ENCODE data around the gene PCBP2.

PCBP2 gene

GRCh38 chr12:53499266-53500141, 47.6 kb downstream of the PCBP2 start, which contains the start of gene MAP3K12:
Gene MAP3K12, minus strand, starts transcription at chr12:53499458. Its CDS starts 12,067 bp downstream, at chr12:53487391.
- H3K27ac Mint-ChIP-seq, result peak within 1 kb of the TSS; percentile 96
- peaks cover 53% of the 10 kb centered on the region for H3K4me1 Mint-ChIP-seq
- peak; percentile 82 for DNase-seq
- CTCF ChIA-PET, result interaction anchor here (0.6 to 2.3 kb wide), 4 partner anchors 9 to 51 kb away, joined by 5 to 8 read pairs (median 6); no protein-coding TSS in a partner anchor
- no peaks in the 10 kb centered on the region for H3K9me3 Mint-ChIP-seq
- peaks cover 6% of the 10 kb centered on the region for H3K36me3 Mint-ChIP-seq
- H3K27me3 Mint-ChIP-seq, result no peaks in the 10 kb centered on the region
- H3K4me3 Mint-ChIP-seq, result peak within 1 kb of the TSS; percentile 80

GRCh38 chr12:53500142-53500775, 48.4 kb downstream of the PCBP2 start:
- Mint-ChIP-seq H3K27ac (peak overlapping the region; percentile 96), H3K4me1 (peaks cover 52% of the 10 kb centered on the region), H3K4me3 (peak overlapping the region; percentile 80), H3K36me3 (peaks cover 6% of the 10 kb centered on the region), H3K9me3 (no peaks in the 10 kb centered on the region), H3K27me3 (no peaks in the 10 kb centered on the region)
- CTCF ChIA-PET, result interaction anchor here (0.6 to 2.3 kb wide), 8 partner anchors 8 to 179 kb away, joined by 4 to 8 read pairs (median 6); partner anchors contain the start of gene AAAS
- DNase-seq, result peak; percentile 41

GRCh38 chr12:53500776-53501614, 49.1 kb downstream of the PCBP2 start, which contains the start of gene TARBP2:
Gene TARBP2, plus strand, starts transcription at chr12:53501283. Its CDS starts 126 bp downstream, at chr12:53501409.
- Mint-ChIP-seq H3K36me3 (peaks cover 14% of the 10 kb centered on the region), H3K4me1 (peaks cover 47% of the 10 kb centered on the region), H3K27me3 (no peaks in the 10 kb centered on the region), H3K4me3 (peak within 1 kb of the TSS; percentile 80), H3K9me3 (no peaks in the 10 kb centered on the region), H3K27ac (peak within 1 kb of the TSS; percentile 96)
- DNase-seq, result peak; percentile 97
- CTCF ChIA-PET, result interaction anchor here (0.6 to 2.3 kb wide), 9 partner anchors 8 to 180 kb away, joined by 3 to 8 read pairs (median 6); partner anchors contain the start of gene AAAS

GRCh38 chr12:53501615-53502181, 49.8 kb downstream of the PCBP2 start:
- Mint-ChIP-seq H3K4me3 (peak overlapping the region; percentile 80), H3K27me3 (no peaks in the 10 kb centered on the region), H3K36me3 (peaks cover 15% of the 10 kb centered on the region), H3K4me1 (peaks cover 43% of the 10 kb centered on the region), H3K9me3 (no peaks in the 10 kb centered on the region), H3K27ac (peak overlapping the region; percentile 96)
- CTCF ChIA-PET, result interaction anchor here (0.7 to 2.3 kb wide), 7 partner anchors 9 to 180 kb away, joined by 3 to 7 read pairs (median 4); partner anchors contain the start of gene AAAS
- no peak for DNase-seq

- DNase-seq, result no peak
- H3K36me3 Mint-ChIP-seq, result peaks cover 20% of the 10 kb centered on the region
- peak overlapping the region; percentile 49 for H3K27ac Mint-ChIP-seq
Measured at GRCh38 chr12:53502331-53502730, 50.4 kb downstream of the PCBP2 start.

GRCh38 chr12:53502983-53503728, 51.3 kb downstream of the PCBP2 start:
- H3K4me3 Mint-ChIP-seq, result peak overlapping the region; percentile 15

More at GRCh38 chr12:53502331-53502730, 50.4 kb downstream of the PCBP2 start:
- H3K27me3 Mint-ChIP-seq, result no peaks in the 10 kb centered on the region
- H3K9me3 Mint-ChIP-seq, result no peaks in the 10 kb centered on the region
- CTCF ChIA-PET, result interaction anchor here (0.7 kb wide), 1 partner anchor 29 kb away, joined by 3 read pairs; no protein-coding TSS in a partner anchor
- H3K4me1 Mint-ChIP-seq, result peaks cover 39% of the 10 kb centered on the region
- H3K4me3 Mint-ChIP-seq, result peak overlapping the region; percentile 80

GRCh38 chr12:53504004-53504920, 52.4 kb downstream of the PCBP2 start:
- Mint-ChIP-seq H3K4me1 (peaks cover 33% of the 10 kb centered on the region), H3K27ac (no peak overlapping the region), H3K9me3 (no peaks in the 10 kb centered on the region), H3K4me3 (no peak overlapping the region), H3K27me3 (no peaks in the 10 kb centered on the region), H3K36me3 (peaks cover 20% of the 10 kb centered on the region)
- DNase-seq, result no peak
- CTCF ChIA-PET, result interaction anchor here (1.1 to 1.2 kb wide), 2 partner anchors 11 to 29 kb away, joined by 3 read pairs; no protein-coding TSS in a partner anchor

More at GRCh38 chr12:53502983-53503728, 51.3 kb downstream of the PCBP2 start:
- H3K36me3 Mint-ChIP-seq, result peaks cover 20% of the 10 kb centered on the region
- H3K9me3 Mint-ChIP-seq, result no peaks in the 10 kb centered on the region
- CTCF ChIA-PET, result interaction anchor here (1.2 kb wide), 1 partner anchor 12 kb away, joined by 3 read pairs; no protein-coding TSS in a partner anchor
- H3K4me1 Mint-ChIP-seq, result peaks cover 34% of the 10 kb centered on the region
- peak overlapping the region; percentile 49 for H3K27ac Mint-ChIP-seq
- no peak for DNase-seq
- H3K27me3 Mint-ChIP-seq, result no peaks in the 10 kb centered on the region

GRCh38 chr12:53505086-53505485, 53.2 kb downstream of the PCBP2 start:
- CTCF ChIA-PET, result interaction anchor here (1.1 kb wide), 1 partner anchor 153 kb away, joined by 4 read pairs; no protein-coding TSS in a partner anchor
- H3K36me3 Mint-ChIP-seq, result peaks cover 20% of the 10 kb centered on the region
- peaks cover 28% of the 10 kb centered on the region for H3K4me1 Mint-ChIP-seq
- H3K9me3 Mint-ChIP-seq, result no peaks in the 10 kb centered on the region
- peak overlapping the region; percentile 79 for H3K27ac Mint-ChIP-seq
- DNase-seq, result no peak
- no peaks in the 10 kb centered on the region for H3K27me3 Mint-ChIP-seq
- no peak overlapping the region for H3K4me3 Mint-ChIP-seq

GRCh38 chr12:53505555-53506449, 53.9 kb downstream of the PCBP2 start:
- peaks cover 26% of the 10 kb centered on the region for H3K4me1 Mint-ChIP-seq

GRCh38 chr12:53506450-53506785, 54.5 kb downstream of the PCBP2 start:
- Mint-ChIP-seq H3K27me3 (no peaks in the 10 kb centered on the region), H3K4me1 (peaks cover 26% of the 10 kb centered on the region), H3K4me3 (no peak overlapping the region), H3K36me3 (peaks cover 21% of the 10 kb centered on the region), H3K27ac (no peak overlapping the region), H3K9me3 (no peaks in the 10 kb centered on the region)
- CTCF ChIA-PET, result interaction anchor here (0.8 to 5.1 kb wide), 4 partner anchors 15 to 238 kb away, joined by 3 to 45 read pairs (median 11); partner anchors contain the start of gene AAAS
- DNase-seq, result no peak

More at GRCh38 chr12:53505555-53506449, 53.9 kb downstream of the PCBP2 start:
- Mint-ChIP-seq H3K4me3 (no peak overlapping the region), H3K9me3 (no peaks in the 10 kb centered on the region), H3K27ac (peak overlapping the region; percentile 79), H3K36me3 (peaks cover 20% of the 10 kb centered on the region), H3K27me3 (no peaks in the 10 kb centered on the region)
- no peak for DNase-seq
- CTCF ChIA-PET, result interaction anchor here (0.8 to 5.1 kb wide), 5 partner anchors 14 to 238 kb away, joined by 3 to 45 read pairs (median 4); partner anchors contain the start of gene AAAS
